Left lung (tissue), 10 donors: ENCODE data around the gene LRMDA. TPM values are rescaled to one million over a fixed set of nuclear protein-coding genes. Genes with fewer than 3 reads are reported as not detected.

Source experiments
- ATAC-seq: fragments of 200-7000 bp; cut with Tn5 transposase; one replicate; pipeline ENCODE4 v1.9.1; 2020; ENCODE audit warnings: moderate library complexity
- DNase-seq, 4 donors: peaks; one replicate each; pipeline ENCODE4 v3.0.0-alpha.2; 2013 to 2020
- H3K27ac ChIP-seq, 2 donors: fragments of 200-600 bp; sonication (generic) in 1 of 2; one replicate each; pipeline versions ENCODE4 v1.5.0 to v1.8.0; 2020 to 2021
- H3K27me3 ChIP-seq, 2 donors: fragments of 200-600 bp; sonication (generic) in 1 of 2; one replicate each; pipeline versions ENCODE4 v1.5.0 to v1.8.0; 2020 to 2021
- H3K36me3 ChIP-seq, 2 donors: fragments of 200-600 bp; sonication (generic) in 1 of 2; one replicate each; pipeline versions ENCODE4 v1.5.0 to v1.8.0; 2020 to 2021
- H3K4me1 ChIP-seq, 2 donors: fragments of 200-600 bp; one replicate each; pipeline ENCODE4 v1.8.0; 2021
- H3K4me3 ChIP-seq, 2 donors: fragments of 200-600 bp; sonication (generic) in 1 of 2; one replicate each; pipeline versions ENCODE4 v1.5.0 to v1.8.0; 2020 to 2021; ENCODE audit warnings: mild to moderate bottlenecking in 1 of 2
- H3K9me3 ChIP-seq, 2 donors: fragments of 200-600 bp; sonication (generic) in 1 of 2; one replicate each; pipeline versions ENCODE4 v1.5.0 to v1.8.0; 2020 to 2021
- CTCF ChIP-seq, 2 donors: fragments of 200-600 bp; sonication (generic) in 1 of 2; IDR thresholded peaks; one replicate each; pipeline versions ENCODE4 v1.5.0 to v1.8.0; 2021; ENCODE audit warnings: antibody characterized with exemption in 2 of 2
- intact Hi-C, 2 donors: fragments of 100-400 bp; cut with DNase I; formaldehyde crosslinking; loops; one replicate each; pipeline versions ENCODE4 v1.11.2 to v1.14.2; 2022
- polyA plus RNA-seq, 6 donors: library from polyadenylated mRNA; unstranded; fragments of 120-200 nt; gene quantifications; one replicate each; pipeline ENCODE4 v1.2.1, GENCODE V29; 2013; ENCODE audit not compliant: insufficient read length in 6 of 6
- total RNA-seq, 2 donors: library from RNA; stranded (reverse); fragmentation: NEBNext Ultra II Directional; extraction: Animal tissue kit (Norgen Biotek cat#: 25700); gene quantifications; one replicate each; pipeline ENCODE4 v1.2.1, GENCODE V29; 2021
- donor health status: DM: no; HTN: yes; CAD: no.
- donor health status: DM: no; HTN: no; CAD: no.

Gene LRMDA
- total and polyA plus RNA-seq, 8 donors: 13.9 to 23.6 (median 18.7) TPM

DNA sequence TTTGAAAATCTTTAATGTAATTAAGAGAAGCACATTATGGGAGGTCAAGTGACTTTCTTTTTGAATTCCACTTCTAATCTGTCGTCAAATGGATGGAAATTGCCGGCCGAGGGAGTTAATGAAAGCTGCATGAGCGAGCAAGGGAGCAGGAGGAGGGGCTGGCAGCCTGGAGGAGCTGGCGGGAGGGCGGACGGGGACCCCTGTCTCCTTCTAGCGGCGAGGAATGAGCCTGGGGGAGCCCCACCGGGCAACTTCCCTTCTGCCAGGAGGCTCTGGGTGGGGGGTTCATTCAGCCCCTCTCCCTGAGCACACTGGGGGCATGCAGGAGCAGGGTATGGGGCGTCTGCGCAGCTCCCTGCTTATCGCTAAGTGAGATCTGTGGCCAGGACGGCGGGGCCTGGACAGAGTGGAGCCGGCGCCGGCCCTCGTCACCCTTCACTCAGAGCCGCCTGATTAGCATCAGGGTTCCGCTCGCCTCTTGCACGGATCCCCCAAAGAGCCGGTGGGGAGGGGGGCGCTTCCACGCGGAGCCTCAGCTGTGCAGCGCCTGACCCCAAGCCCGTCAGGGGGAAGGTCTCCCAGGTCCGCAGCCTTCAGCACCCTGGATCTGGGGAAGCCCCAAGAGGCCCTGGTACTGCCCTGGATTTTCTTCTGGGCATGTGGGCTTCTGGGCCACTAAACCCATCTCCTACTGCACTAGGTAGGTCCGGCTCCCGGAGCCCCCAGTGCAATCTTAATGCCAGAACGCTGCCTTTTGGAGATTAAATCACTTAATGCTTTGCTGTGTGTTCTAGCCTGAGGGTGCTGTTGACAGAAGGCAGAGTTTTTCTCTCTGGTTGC, 680.8 kb downstream of the LRMDA start:
- Histone ChIP-seq H3K4me1 (peaks cover 0 to 6% of the 10 kb centered on the region in 2 donors), H3K9me3 (no peaks in the 10 kb centered on the region), H3K4me3 (no peak overlapping the region), H3K27me3 (no peaks in the 10 kb centered on the region), H3K27ac (no peak overlapping the region), H3K36me3 (no peaks in the 10 kb centered on the region)
- intact Hi-C loops: no loop called here
- no peak for TF ChIP-seq CTCF (IDR thresholded peaks at IDR 0.05)
- DNase-seq (peak in 2 of 4 donors; percentile 35 to 76), ATAC-seq (no peak)

GRCh38 chr10:76112826-76113150, 681.4 kb downstream of the LRMDA start:
- Histone ChIP-seq H3K9me3 (no peaks in the 10 kb centered on the region), H3K27me3 (no peaks in the 10 kb centered on the region), H3K4me1 (peaks cover 0 to 6% of the 10 kb centered on the region in 2 donors), H3K27ac (no peak overlapping the region), H3K4me3 (no peak overlapping the region), H3K36me3 (no peaks in the 10 kb centered on the region)
- DNase-seq (no peak), ATAC-seq (no peak)
- TF ChIP-seq CTCF (IDR thresholded peaks at IDR 0.05): no peak
- intact Hi-C loops: no loop called here

DNA sequence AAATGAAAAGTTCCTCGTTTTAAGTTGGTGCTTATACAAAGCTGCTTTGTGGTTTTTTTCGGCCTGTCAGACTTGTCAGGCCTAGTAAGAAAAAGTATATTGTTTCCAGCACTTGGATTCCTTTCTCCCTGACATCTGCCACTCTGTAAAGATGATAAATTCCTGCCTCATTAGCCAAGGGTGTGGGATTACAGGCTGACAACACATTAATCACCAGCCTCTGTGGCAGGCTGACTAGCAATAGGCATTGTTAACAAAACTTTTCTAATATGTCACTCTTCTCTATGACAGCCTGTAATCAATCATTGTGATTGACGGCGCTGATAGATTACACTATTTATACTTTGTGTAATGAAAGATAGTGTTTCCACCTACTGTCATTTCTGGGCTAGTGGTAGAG, 682.5 kb downstream of the LRMDA start:
- Histone ChIP-seq H3K9me3 (no peaks in the 10 kb centered on the region), H3K4me1 (peaks cover 0 to 6% of the 10 kb centered on the region in 2 donors), H3K27me3 (no peaks in the 10 kb centered on the region), H3K4me3 (no peak overlapping the region), H3K36me3 (no peaks in the 10 kb centered on the region), H3K27ac (no peak overlapping the region)
- TF ChIP-seq CTCF (IDR thresholded peaks at IDR 0.05): no peak
- intact Hi-C loops: no loop called here
- ATAC-seq (peak; percentile 33), DNase-seq (no peak)

GRCh38 chr10:76114581-76115001, 683.2 kb downstream of the LRMDA start:
- no peak for TF ChIP-seq CTCF (IDR thresholded peaks at IDR 0.05)
- Histone ChIP-seq H3K27ac (no peak overlapping the region), H3K4me3 (no peak overlapping the region), H3K4me1 (peaks cover 0 to 6% of the 10 kb centered on the region in 2 donors), H3K9me3 (no peaks in the 10 kb centered on the region), H3K36me3 (no peaks in the 10 kb centered on the region), H3K27me3 (no peaks in the 10 kb centered on the region)
- intact Hi-C loops: no loop called here
- DNase-seq (peak in 1 of 4 donors; percentile 36), ATAC-seq (peak; percentile 67)

DNA sequence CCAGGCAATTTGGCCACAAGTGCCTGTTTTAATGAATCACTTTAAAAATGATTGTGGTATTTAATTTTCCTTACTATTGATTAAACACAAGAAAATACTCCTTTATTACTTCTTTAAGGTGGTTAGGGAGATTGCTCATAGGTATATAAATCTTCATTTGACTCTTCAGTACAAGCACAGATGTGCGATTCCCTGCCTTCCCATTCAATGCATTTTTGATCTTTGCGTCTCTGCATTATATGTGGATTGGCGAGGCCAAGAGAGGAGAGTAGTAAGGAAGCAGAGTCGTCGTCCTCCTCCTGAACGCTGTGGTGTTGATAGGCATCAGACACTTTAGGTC, 683.7 kb downstream of the LRMDA start:
- Histone ChIP-seq H3K27ac (no peak overlapping the region), H3K4me1 (peaks cover 0 to 6% of the 10 kb centered on the region in 2 donors), H3K4me3 (no peak overlapping the region), H3K9me3 (no peaks in the 10 kb centered on the region), H3K36me3 (no peaks in the 10 kb centered on the region), H3K27me3 (no peaks in the 10 kb centered on the region)
- ATAC-seq (no peak), DNase-seq (no peak)
- no peak for TF ChIP-seq CTCF (IDR thresholded peaks at IDR 0.05)
- intact Hi-C loops: no loop called here
